SK-N-SH (cell line): ENCODE measurements around the gene KIR2DL4.
"Not testable (repeated sequence)": the region's sequence is repeated elsewhere in the genome, so short reads cannot be mapped to it uniquely, and the experiment has no call there.

Source experiments
- POLR2AphosphoS5 ChIP-seq: IDR thresholded peaks from 2 replicates; pipeline ENCODE4 v1.6.1; 2012; ENCODE audit warnings: low read depth, low read length
- RXRA ChIP-seq: IDR thresholded peaks from 2 replicates; pipeline ENCODE4 v1.4.0; 2012; ENCODE audit warnings: low read depth, mild to moderate bottlenecking, borderline replicate concordance
- TF ChIP-seq, protein P1 (sequence below): fragments of 200-600 bp; sonication (generic); IDR thresholded peaks from 2 replicates; pipeline ENCODE4 v1.6.1; 2017; ENCODE audit warnings: antibody characterized with exemption, mild to moderate bottlenecking, moderate library complexity

- TF ChIP-seq RXRA, POLR2AphosphoS5: not testable (repeated sequence)
- TF ChIP-seq, protein P1, sequence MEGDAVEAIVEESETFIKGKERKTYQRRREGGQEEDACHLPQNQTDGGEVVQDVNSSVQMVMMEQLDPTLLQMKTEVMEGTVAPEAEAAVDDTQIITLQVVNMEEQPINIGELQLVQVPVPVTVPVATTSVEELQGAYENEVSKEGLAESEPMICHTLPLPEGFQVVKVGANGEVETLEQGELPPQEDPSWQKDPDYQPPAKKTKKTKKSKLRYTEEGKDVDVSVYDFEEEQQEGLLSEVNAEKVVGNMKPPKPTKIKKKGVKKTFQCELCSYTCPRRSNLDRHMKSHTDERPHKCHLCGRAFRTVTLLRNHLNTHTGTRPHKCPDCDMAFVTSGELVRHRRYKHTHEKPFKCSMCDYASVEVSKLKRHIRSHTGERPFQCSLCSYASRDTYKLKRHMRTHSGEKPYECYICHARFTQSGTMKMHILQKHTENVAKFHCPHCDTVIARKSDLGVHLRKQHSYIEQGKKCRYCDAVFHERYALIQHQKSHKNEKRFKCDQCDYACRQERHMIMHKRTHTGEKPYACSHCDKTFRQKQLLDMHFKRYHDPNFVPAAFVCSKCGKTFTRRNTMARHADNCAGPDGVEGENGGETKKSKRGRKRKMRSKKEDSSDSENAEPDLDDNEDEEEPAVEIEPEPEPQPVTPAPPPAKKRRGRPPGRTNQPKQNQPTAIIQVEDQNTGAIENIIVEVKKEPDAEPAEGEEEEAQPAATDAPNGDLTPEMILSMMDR, result not testable (repeated sequence)
Measured at GRCh38 chr19:54835126-54835525, 31.7 kb downstream of the KIR2DL4 start.
